ENCODE results near the gene MRO.
A peak's percentile ranks its signal among the peaks of the same experiment; 100 is the strongest.
"Not testable (repeated sequence)": the region's sequence is repeated elsewhere in the genome, so short reads cannot be mapped to it uniquely, and the experiment has no call there.

MRO gene

GRCh38 chr18:50819728-50820378 lies at the start of gene MRO:
TSS of gene MRO (minus strand) at chr18:50820016. CDS start at chr18:50809400, 10,616 bp downstream.
- H3K4me1 ChIP-seq = peaks cover 23% of the 10 kb centered on the region
- in situ Hi-C loops (cut with MboI; ENCODE audit: low sequenced_read_pairs) = loop anchor here (25.0 kb wide), 1 partner anchor 367 kb away; the partner anchor contains the start of gene MEX3C
- no peaks in the 10 kb centered on the region for H3K36me3 ChIP-seq (replicated peaks)
- H3K27me3 ChIP-seq (ENCODE audit: low read depth) = no peaks in the 10 kb centered on the region
- H3K4me3 ChIP-seq = peak within 1 kb of the TSS; percentile 5
- no peaks in the 10 kb centered on the region for H3K9me3 ChIP-seq
- peak; percentile 86 to 91 for DNase-seq (ENCODE audit: low spot score in 2 of 2)

GRCh38 chr18:50869150-50869549 lies 49.3 kb upstream of the MRO start:
- Histone ChIP-seq H3K36me3 (replicated peaks) (no peaks in the 10 kb centered on the region), H3K9me3 (no peaks in the 10 kb centered on the region), H3K4me3 (no peak overlapping the region), H3K4me1 (no peaks in the 10 kb centered on the region), H3K27me3 (ENCODE audit: low read depth) (no peaks in the 10 kb centered on the region)
- in situ Hi-C loops (cut with MboI; ENCODE audit: low sequenced_read_pairs) = no loop called here
- DNase-seq (ENCODE audit: low spot score in 2 of 2) = no peak

GRCh38 chr18:50866765-50867164 lies 46.9 kb upstream of the MRO start:
- Histone ChIP-seq H3K27me3 (ENCODE audit: low read depth) (no peaks in the 10 kb centered on the region), H3K4me3 (no peak overlapping the region), H3K4me1 (no peaks in the 10 kb centered on the region), H3K9me3 (no peaks in the 10 kb centered on the region), H3K36me3 (replicated peaks) (no peaks in the 10 kb centered on the region)
- in situ Hi-C loops (cut with MboI; ENCODE audit: low sequenced_read_pairs) = no loop called here
- no peak for DNase-seq (ENCODE audit: low spot score in 2 of 2)

- Histone ChIP-seq H3K36me3 (replicated peaks) (no peaks in the 10 kb centered on the region), H3K9me3 (no peaks in the 10 kb centered on the region), H3K4me3 (no peak overlapping the region), H3K27me3 (ENCODE audit: low read depth) (no peaks in the 10 kb centered on the region), H3K4me1 (no peaks in the 10 kb centered on the region)
- in situ Hi-C loops (cut with MboI; ENCODE audit: low sequenced_read_pairs) = no loop called here
- no peak for DNase-seq (ENCODE audit: low spot score in 2 of 2)
These were observed 44.1 kb upstream of the MRO start for GRCh38 chr18:50863840-50864375.

GRCh38 chr18:50862401-50862800 lies 42.6 kb upstream of the MRO start:
- in situ Hi-C loops (cut with MboI; ENCODE audit: low sequenced_read_pairs) = no loop called here
- no peak for DNase-seq (ENCODE audit: low spot score in 2 of 2)
- H3K4me3 ChIP-seq = no peak overlapping the region

GRCh38 chr18:50861617-50862016 lies 41.8 kb upstream of the MRO start:
- in situ Hi-C loops (cut with MboI; ENCODE audit: low sequenced_read_pairs) = no loop called here
- Histone ChIP-seq H3K9me3 (no peaks in the 10 kb centered on the region), H3K36me3 (replicated peaks) (no peaks in the 10 kb centered on the region), H3K4me1 (no peaks in the 10 kb centered on the region), H3K4me3 (no peak overlapping the region), H3K27me3 (ENCODE audit: low read depth) (no peaks in the 10 kb centered on the region)
- no peak for DNase-seq (ENCODE audit: low spot score in 2 of 2)

More at GRCh38 chr18:50862401-50862800, 42.6 kb upstream of the MRO start:
- no peaks in the 10 kb centered on the region for H3K4me1 ChIP-seq
- H3K27me3 ChIP-seq (ENCODE audit: low read depth) = no peaks in the 10 kb centered on the region
- H3K9me3 ChIP-seq = no peaks in the 10 kb centered on the region
- no peaks in the 10 kb centered on the region for H3K36me3 ChIP-seq (replicated peaks)

GRCh38 chr18:50859793-50860555 lies 40.2 kb upstream of the MRO start:
- Histone ChIP-seq H3K27me3 (ENCODE audit: low read depth) (no peaks in the 10 kb centered on the region), H3K36me3 (replicated peaks) (no peaks in the 10 kb centered on the region), H3K9me3 (no peaks in the 10 kb centered on the region), H3K4me1 (no peaks in the 10 kb centered on the region), H3K4me3 (no peak overlapping the region)
- no peak for DNase-seq (ENCODE audit: low spot score in 2 of 2)
- in situ Hi-C loops (cut with MboI; ENCODE audit: low sequenced_read_pairs) = no loop called here

GRCh38 chr18:50857694-50858093 lies 37.9 kb upstream of the MRO start:
- no peaks in the 10 kb centered on the region for H3K36me3 ChIP-seq (replicated peaks)
- 0 out of 2 replicates have a peak, but pooled peaks cover 2% of the 10 kb centered on the region for H3K9me3 ChIP-seq
- in situ Hi-C loops (cut with MboI; ENCODE audit: low sequenced_read_pairs) = no loop called here
- no peaks in the 10 kb centered on the region for H3K27me3 ChIP-seq (ENCODE audit: low read depth)
- DNase-seq (ENCODE audit: low spot score in 2 of 2) = no peak
- no peak overlapping the region for H3K4me3 ChIP-seq
- no peaks in the 10 kb centered on the region; the same call in 1 of the 2 replicates for H3K4me1 ChIP-seq

GRCh38 chr18:50857166-50857565 lies 37.4 kb upstream of the MRO start:
- H3K4me1 ChIP-seq = not testable (repeated sequence)

GRCh38 chr18:50855976-50856757 lies 36.4 kb upstream of the MRO start:
- Histone ChIP-seq H3K4me3 (no peak overlapping the region), H3K27me3 (ENCODE audit: low read depth) (no peaks in the 10 kb centered on the region), H3K9me3 (0 out of 2 replicates have a peak, but pooled peaks cover 2% of the 10 kb centered on the region), H3K4me1 (no peaks in the 10 kb centered on the region; the same call in 1 of the 2 replicates), H3K36me3 (replicated peaks) (no peaks in the 10 kb centered on the region)
- in situ Hi-C loops (cut with MboI; ENCODE audit: low sequenced_read_pairs) = no loop called here
- no peak for DNase-seq (ENCODE audit: low spot score in 2 of 2)

More at GRCh38 chr18:50857166-50857565, 37.4 kb upstream of the MRO start:
- H3K36me3 ChIP-seq (replicated peaks); in situ Hi-C loops (cut with MboI; ENCODE audit: low sequenced_read_pairs); DNase-seq (ENCODE audit: low spot score in 2 of 2); H3K9me3 ChIP-seq; H3K4me3 ChIP-seq; H3K27me3 ChIP-seq (ENCODE audit: low read depth): not testable (repeated sequence)

- no peaks in the 10 kb centered on the region; the same call in 1 of the 2 replicates for H3K4me1 ChIP-seq
- no peaks in the 10 kb centered on the region for H3K27me3 ChIP-seq (ENCODE audit: low read depth)
- DNase-seq (ENCODE audit: low spot score in 2 of 2) = no peak
- no peak overlapping the region for H3K4me3 ChIP-seq
- 0 out of 2 replicates have a peak, but pooled peaks cover 2% of the 10 kb centered on the region for H3K9me3 ChIP-seq
- H3K36me3 ChIP-seq (replicated peaks) = no peaks in the 10 kb centered on the region
- in situ Hi-C loops (cut with MboI; ENCODE audit: low sequenced_read_pairs) = no loop called here
These were observed 34.1 kb upstream of the MRO start for GRCh38 chr18:50853863-50854271.

- H3K9me3 ChIP-seq = 0 out of 2 replicates have a peak, but pooled peaks cover 2% of the 10 kb centered on the region
- in situ Hi-C loops (cut with MboI; ENCODE audit: low sequenced_read_pairs) = no loop called here
- H3K27me3 ChIP-seq (ENCODE audit: low read depth) = no peaks in the 10 kb centered on the region
- no peaks in the 10 kb centered on the region; the same call in 1 of the 2 replicates for H3K4me1 ChIP-seq
- DNase-seq (ENCODE audit: low spot score in 2 of 2) = no peak
- H3K4me3 ChIP-seq = no peak overlapping the region
- no peaks in the 10 kb centered on the region for H3K36me3 ChIP-seq (replicated peaks)
These were observed 30.7 kb upstream of the MRO start for GRCh38 chr18:50850307-50851065.

- no peak for DNase-seq (ENCODE audit: low spot score in 2 of 2)
- in situ Hi-C loops (cut with MboI; ENCODE audit: low sequenced_read_pairs) = no loop called here
- Histone ChIP-seq H3K27me3 (ENCODE audit: low read depth) (no peaks in the 10 kb centered on the region), H3K9me3 (no peaks in the 10 kb centered on the region), H3K4me3 (no peak overlapping the region), H3K36me3 (replicated peaks) (no peaks in the 10 kb centered on the region), H3K4me1 (no peaks in the 10 kb centered on the region; the same call in 1 of the 2 replicates)
These were observed 29.6 kb upstream of the MRO start for GRCh38 chr18:50849419-50849821.

All from HAP-1 (cell line).